SK-MEL-5 (cell line): ENCODE results near the gene AGR2. TPM values are rescaled to one million over a fixed set of nuclear protein-coding genes. Genes with fewer than 3 reads are reported as not detected.
"Not testable (repeated sequence)": the region's sequence is repeated elsewhere in the genome, so short reads cannot be mapped to it uniquely, and the experiment has no call there.

Experiments used
- DNase-seq: peaks from one replicate; pipeline ENCODE4 v3.0.0-alpha.2; 2016; ENCODE audit warnings: low read depth, low spot score
- in situ Hi-C: cut with HindIII; loops from 2 replicates; pipeline ENCODE4 v1.10.0; 2016; ENCODE audit warnings: low sequenced_read_pairs, high pct_unique_total_duplicates, low pct_unique_long_range_greater_than_20kb
- polyA plus RNA-seq, 2 experiments: library from polyadenylated mRNA; depleted of rRNA; stranded (reverse); fragments of >200 nt; gene quantifications; 2 replicates each; pipeline ENCODE4 v1.2.3, GENCODE V29; 2015
- total RNA-seq: library from RNA; depleted of rRNA; stranded (reverse); fragments of >200 nt; shearing (Covaris generic); gene quantifications from 2 replicates; pipeline ENCODE4 v1.2.3, GENCODE V29; 2014; rRNA removed

AGR2 gene
- total RNA-seq, result not detected in 2 replicates
- not detected in 2 replicates for polyA plus RNA-seq (2015; cell fraction: cytosol; rRNA removed)
- not detected in 2 replicates for polyA plus RNA-seq (2015; cell fraction: nucleus; rRNA removed)

- no peak for DNase-seq
- in situ Hi-C loops, result no loop called here
These were observed at the start of gene AGR2 for GRCh38 chr7:16804674-16805439. AGR2 (minus strand) TSS chr7:16804999; CDS start chr7:16801796, 3,203 bp downstream.

DNA sequence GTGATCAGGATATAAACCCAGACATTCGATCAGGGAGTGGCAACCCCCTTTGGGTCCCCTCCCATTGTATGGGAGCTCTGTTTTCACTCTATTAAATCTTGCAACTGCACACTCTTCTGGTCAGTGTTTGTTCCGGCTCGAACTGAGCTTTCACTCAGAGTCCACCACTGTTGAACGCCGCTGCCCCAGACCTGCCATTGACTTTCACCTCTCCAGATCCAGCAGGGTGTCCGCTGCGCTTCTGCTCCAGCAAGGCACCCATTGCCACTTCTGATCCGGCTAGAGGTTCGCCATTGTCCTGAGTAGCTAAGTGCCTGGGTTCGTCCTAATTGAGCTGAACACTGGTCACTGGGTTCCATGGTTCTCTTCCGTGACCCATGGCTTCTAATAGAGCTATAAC, 48.4 kb upstream of the AGR2 start:
- in situ Hi-C loops, DNase-seq: not testable (repeated sequence)

DNA sequence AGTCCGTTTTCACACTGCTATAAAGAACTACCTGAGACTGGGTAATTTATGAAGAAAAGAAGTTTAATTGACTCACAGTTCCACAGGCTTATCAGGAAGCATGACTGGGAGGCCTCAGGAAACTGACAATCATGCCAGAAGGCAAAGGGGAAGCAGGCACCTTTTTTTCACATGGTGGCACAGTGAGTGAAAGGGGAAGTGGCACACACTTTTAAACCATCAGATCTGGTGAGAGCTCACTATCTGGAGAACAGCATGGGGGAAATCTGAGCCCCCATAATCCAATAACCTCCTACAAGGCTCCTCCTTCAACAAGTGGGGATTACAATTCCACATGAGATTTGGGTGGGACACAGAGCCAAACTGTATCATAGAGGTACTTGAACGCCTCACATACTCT, 47.0 kb upstream of the AGR2 start:
- in situ Hi-C loops, result no loop called here

DNA sequence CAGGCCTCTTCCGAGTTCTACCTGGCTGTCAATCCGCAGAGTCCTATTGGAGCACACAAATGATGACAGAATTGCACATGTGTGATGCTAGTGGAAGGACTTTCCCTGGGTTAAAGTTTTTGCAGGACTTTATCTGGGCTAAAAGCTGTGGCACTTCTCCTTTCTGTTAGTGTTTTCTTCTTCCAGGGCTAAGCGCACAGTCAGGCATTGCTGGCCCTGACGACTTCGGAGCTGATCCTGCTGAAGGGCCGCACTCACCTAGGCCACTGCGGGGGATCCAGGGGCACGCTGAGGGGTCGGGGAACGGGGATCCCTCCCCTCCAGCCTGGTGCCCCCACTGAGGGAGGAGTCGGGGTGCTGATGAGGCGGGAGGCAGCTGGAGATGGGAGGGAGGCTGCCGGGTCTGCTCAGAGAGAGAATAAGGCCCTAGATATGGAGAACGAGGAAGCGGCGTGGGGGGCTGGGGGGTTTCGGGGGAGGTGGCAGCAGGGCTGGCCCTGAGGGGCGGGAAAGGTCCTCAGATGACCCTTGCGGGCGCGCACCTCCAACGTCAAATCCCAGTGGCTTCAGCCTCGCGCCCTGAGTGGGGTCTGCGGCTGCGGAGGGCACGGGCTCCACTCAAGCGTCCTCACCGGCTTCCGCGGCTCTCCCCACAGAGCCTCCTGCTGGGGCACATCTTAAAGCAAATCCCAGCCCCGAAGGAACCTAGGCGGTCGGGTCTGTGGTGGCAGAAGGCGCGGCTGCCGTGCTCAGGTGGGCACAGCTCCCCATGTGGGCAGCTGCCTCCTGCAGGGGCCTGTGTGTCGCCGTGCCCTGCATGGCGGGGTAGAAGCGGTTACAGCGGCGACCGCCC, 46.0 kb upstream of the AGR2 start:
- in situ Hi-C loops, result no loop called here
- no peak for DNase-seq

More for the DNA sequence above, 47.0 kb upstream of the AGR2 start:
- no peak for DNase-seq

GRCh38 chr7:16849296-16850148, 44.7 kb upstream of the AGR2 start:
- in situ Hi-C loops, result no loop called here
- DNase-seq, result no peak

- in situ Hi-C loops, result no loop called here
- no peak for DNase-seq
These were observed 42.6 kb upstream of the AGR2 start for GRCh38 chr7:16847381-16847860.

DNA sequence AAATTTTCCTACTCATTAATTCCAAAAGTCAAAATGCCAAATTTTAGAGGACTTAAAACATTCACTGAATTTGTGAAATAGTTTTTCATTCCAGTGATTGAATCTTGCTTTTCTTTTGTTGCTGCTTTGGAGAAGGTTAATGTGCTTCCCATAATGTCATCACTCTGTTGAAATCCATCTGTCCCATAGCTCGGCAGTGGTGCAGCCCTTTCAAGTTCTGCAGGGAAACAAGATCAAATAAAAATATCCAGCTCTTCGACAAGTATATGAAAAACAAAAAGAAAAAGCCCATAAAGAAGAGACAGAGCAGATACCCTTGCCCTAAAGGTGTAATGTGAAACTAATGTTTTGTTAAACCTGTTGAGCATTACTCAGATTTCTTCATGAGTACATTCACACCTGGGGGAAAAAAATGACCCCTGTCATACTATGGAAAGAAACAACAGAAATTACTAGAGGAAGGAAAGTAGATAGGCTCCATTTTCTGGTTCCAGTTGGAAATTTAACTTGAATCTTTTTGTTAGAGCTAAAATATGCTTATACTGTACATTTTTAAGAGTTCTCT, 41.9 kb upstream of the AGR2 start:
- DNase-seq, result no peak
- in situ Hi-C loops, result no loop called here

- DNase-seq, result no peak
- in situ Hi-C loops, result no loop called here
These were observed 40.9 kb upstream of the AGR2 start for GRCh38 chr7:16845746-16846145.

DNA sequence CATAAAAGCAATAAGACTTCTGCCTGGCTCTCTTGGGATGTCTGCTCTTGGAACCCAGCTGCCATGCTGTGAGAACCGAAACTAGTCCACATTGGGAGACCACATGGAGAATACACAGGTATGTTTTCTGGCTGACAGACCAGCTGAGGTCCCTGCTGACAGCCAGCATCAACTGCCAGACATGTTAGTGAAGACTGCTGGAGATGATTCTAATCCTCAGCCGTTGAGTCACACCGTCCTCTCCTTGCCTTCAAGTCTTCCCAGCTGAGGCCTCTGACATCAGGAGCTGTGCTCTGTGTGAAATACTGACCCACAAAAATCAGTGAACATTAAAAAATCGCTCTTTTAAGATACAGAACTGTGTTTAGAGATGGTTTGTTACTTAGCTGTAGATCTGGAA, 36.9 kb upstream of the AGR2 start:
- DNase-seq, result no peak
- in situ Hi-C loops, result no loop called here

GRCh38 chr7:16840094-16840493, 35.3 kb upstream of the AGR2 start:
- in situ Hi-C loops, result no loop called here

GRCh38 chr7:16839646-16840045, 34.8 kb upstream of the AGR2 start:
- DNase-seq, result no peak
- in situ Hi-C loops, result no loop called here

More at GRCh38 chr7:16840094-16840493, 35.3 kb upstream of the AGR2 start:
- DNase-seq, result no peak

DNA sequence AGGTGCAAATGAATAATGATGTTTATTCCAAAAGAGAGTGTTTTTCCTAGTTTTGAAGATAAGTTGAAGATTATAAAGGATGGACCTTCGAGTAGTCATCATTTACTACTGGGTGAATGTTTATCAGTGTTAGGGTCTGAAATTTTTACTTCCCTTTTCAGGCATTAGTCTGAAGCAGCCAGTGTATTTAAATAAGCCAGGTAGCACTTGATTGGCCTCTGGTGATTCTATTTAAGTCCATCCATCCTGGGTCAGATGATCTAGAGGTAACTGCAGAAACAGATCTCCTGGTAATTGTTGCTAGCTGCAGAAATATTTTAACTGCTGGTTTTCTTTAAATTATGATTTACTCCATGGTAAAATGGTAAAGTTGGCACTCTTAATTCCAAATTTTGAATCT, 34.1 kb upstream of the AGR2 start:
- in situ Hi-C loops, result no loop called here
- no peak for DNase-seq

- DNase-seq, result no peak
These were observed 33.6 kb upstream of the AGR2 start for GRCh38 chr7:16838386-16838785.

DNA sequence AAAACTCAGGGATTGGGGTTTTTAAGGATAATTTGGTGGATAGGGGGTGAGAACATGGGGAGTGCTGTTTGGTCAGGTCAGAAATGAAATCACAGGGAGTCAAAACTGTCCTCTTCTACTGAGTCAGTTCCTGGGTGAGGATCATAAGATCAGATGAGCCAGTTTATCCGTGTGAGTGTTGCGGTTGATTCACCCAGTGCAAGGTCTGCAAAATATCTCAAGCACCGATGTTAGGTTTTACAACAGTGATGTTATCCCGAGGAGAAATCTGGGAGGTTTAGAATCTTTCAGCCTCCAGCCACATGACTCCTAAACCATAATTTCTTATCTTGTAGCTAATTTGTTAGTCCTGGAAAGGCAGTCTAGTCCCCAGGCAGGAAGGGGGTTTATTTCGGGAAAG, 31.7 kb upstream of the AGR2 start:
- in situ Hi-C loops, result no loop called here
- no peak for DNase-seq

More at GRCh38 chr7:16838386-16838785, 33.6 kb upstream of the AGR2 start:
- in situ Hi-C loops, result no loop called here

DNA sequence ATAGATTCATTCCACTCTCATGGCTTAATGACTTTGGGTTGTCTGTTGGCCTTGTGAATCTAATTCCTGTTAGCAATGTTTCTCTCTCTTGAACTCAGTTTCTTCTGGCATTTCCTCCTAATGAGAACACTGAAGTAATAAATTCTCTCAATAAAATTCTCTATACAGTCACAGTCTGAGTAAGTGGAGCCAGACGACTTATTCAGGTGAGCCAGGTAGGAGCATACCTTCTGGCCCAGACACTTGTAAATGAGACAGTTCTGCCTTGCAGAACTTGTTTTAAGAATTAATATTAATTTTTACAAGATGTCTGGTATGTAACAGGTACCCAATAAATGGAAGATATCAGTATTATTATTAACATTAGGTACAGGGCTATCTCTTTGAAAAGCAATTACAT, 28.6 kb upstream of the AGR2 start:
- no peak for DNase-seq
- in situ Hi-C loops, result no loop called here

DNA sequence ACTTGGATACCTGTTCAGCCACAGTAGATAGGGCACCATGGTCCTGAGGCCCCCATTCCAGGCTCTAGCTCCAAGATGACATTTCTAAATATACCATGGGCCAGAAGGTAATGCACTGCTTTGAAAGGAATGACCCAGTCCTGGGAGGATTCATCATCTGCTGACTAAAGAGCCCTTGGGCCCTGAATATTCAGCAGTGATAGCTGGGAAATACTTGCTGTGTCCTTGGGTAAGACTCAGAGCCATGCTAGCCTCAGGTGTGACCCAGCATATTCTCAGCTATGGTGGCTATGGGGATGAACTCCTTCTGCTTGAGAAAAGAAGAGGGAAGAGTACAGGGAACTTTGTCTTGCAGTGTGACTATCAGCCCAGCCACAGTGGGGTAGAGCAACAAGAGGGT, 21.3 kb upstream of the AGR2 start:
- in situ Hi-C loops, result no loop called here
- no peak for DNase-seq

DNA sequence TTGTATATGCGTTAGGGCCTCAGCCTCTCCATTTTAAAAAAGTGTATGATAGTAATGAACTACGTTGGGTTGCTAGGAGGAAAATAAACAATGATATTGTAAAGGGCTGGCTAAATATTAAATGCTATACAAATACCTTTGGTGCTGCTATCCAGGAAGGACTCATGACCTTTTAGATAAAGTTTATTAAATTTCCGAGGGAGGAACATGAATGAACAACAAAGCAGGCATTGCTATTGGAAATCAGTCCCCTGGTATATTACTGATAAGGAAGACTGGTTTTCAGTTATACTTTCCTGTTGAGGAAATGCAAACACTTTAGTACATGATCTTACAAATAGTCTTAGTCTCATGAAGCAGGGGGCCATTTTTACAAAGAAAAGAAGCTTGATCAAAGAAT, 17.2 kb upstream of the AGR2 start:
- in situ Hi-C loops, result no loop called here

More for the DNA sequence above, 17.2 kb upstream of the AGR2 start:
- DNase-seq, result no peak
